ENCODE data around the gene KIF5C. TPM values are rescaled to one million over a fixed set of nuclear protein-coding genes. Genes with fewer than 3 reads are reported as not detected.

Gene KIF5C
- total RNA-seq, 4 donors from 2014 or later: 1.2 to 7.4 (median 1.9) TPM

DNA sequence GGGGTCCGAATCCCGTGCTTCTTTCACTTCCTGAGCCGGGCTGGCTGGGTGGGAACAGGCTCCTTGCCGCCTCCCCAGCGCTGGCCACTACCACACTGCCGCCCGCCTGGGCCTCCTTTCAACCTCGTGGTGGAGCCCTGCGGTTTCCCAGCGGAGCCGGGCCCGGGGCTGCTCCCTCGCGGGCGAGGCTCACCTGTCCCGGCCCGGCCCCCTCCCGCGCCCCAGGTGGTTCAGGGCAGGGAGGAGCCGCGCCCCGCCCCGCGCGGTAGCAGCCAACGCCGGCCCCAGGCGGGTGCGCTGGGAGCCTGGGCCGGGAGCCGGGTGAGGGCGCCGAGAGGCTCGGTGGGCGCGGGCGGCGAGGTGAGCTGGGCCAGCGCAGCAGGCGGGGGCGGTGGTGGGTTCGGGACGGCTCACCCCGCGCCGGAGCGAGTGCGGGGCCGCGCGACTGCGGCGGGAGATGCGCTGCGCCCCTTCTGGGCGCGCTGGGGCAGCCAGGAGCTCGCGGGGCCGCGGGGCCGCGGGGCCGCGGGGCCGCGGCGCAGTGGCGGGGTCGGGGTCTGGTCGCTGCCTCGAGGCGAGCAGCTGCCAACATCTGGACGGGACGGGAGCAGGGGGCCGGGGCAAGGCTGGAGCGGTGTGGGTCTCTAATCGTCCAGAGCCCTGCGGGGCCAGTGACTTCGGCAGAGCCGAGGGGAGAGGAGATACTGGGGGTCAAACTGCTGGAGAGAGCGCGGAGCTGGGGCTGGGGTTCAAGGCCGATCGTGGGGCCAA is 163.6 kb downstream of the KIF5C start, which contains the start of gene LYPD6B:
TSS of gene LYPD6B (plus strand) at position 258 of the 771 bp plus-strand sequence. CDS start 92,250 bp downstream, outside the sequence.
- peaks cover 0 to 6% (median 0%) of the 10 kb centered on the region in 4 donors for H3K4me1 ChIP-seq
- H3K27ac ChIP-seq: no peak within 1 kb of the TSS
- no peaks in the 10 kb centered on the region for H3K36me3 ChIP-seq
- no peaks in the 10 kb centered on the region for H3K27me3 ChIP-seq
- TF ChIP-seq, protein P1, sequence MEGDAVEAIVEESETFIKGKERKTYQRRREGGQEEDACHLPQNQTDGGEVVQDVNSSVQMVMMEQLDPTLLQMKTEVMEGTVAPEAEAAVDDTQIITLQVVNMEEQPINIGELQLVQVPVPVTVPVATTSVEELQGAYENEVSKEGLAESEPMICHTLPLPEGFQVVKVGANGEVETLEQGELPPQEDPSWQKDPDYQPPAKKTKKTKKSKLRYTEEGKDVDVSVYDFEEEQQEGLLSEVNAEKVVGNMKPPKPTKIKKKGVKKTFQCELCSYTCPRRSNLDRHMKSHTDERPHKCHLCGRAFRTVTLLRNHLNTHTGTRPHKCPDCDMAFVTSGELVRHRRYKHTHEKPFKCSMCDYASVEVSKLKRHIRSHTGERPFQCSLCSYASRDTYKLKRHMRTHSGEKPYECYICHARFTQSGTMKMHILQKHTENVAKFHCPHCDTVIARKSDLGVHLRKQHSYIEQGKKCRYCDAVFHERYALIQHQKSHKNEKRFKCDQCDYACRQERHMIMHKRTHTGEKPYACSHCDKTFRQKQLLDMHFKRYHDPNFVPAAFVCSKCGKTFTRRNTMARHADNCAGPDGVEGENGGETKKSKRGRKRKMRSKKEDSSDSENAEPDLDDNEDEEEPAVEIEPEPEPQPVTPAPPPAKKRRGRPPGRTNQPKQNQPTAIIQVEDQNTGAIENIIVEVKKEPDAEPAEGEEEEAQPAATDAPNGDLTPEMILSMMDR (IDR thresholded peaks at IDR 0.05): peak in 2 of 6 experiments; percentile 9 to 18
- TF ChIP-seq POLR2A (IDR thresholded peaks at IDR 0.05): no peak
- DNase-seq: peak in 2 of 3 donors; percentile 74 to 75
- H3K4me3 ChIP-seq: peak within 1 kb of the TSS; percentile 22 to 61 (median 45)
- H3K9me3 ChIP-seq: no peaks in the 10 kb centered on the region

DNA sequence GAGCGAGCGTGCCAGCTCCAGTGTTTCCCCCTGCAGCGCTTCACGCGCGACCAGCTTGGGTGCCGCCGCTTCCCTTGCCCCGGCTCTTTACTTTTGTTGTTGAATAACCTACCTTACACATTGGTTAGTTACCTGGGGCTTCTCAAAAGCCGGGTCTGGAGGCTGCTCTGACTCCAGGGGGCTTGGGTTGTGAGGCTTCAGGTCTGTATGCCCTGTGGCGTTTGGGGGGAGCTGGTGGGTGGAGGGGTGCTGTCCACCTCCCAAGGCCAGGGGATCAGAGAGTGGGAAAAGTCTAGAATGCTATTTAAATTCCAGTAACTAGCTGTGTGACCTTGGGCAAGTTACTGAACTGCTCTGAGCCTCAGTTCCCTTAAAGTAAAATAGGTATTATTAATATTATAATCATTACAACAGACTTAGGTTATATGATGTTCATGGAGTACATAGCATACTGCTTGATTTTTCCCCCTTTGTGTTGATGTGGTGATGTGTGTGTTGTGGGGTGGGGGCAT is 164.2 kb downstream of the KIF5C start:
- H3K36me3 ChIP-seq: no peaks in the 10 kb centered on the region
- no peaks in the 10 kb centered on the region for H3K9me3 ChIP-seq
- H3K4me3 ChIP-seq: peak overlapping the region; percentile 22 to 61 (median 45)
- TF ChIP-seq, protein P1 (IDR thresholded peaks at IDR 0.05): no peak
- TF ChIP-seq POLR2A (IDR thresholded peaks at IDR 0.05): no peak
- DNase-seq: no peak
- H3K4me1 ChIP-seq: peaks cover 0 to 6% (median 0%) of the 10 kb centered on the region in 4 donors
- no peak overlapping the region for H3K27ac ChIP-seq
- H3K27me3 ChIP-seq: no peaks in the 10 kb centered on the region

DNA sequence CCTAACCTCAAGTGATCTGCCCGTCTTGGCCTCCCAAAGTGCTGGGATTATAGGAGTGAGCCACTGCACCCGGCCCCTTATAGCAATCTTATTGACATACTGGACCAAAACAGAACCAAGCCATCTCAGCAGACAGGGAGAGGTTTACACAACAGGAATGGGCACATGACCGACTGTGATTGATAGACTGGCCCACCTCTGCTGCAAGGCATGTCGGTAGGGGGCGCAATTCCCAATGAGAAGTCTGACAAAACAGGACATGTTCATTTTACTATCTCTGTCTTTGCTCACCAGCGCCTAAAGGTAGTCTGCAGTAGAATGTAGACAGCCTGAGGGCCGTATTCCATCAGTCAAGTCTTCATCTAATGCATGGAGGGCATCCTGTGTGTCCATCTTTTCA is 165.4 kb downstream of the KIF5C start:
- Histone ChIP-seq H3K27ac (no peak overlapping the region), H3K9me3 (no peaks in the 10 kb centered on the region), H3K36me3 (no peaks in the 10 kb centered on the region), H3K4me3 (no peak overlapping the region), H3K27me3 (no peaks in the 10 kb centered on the region), H3K4me1 (peaks cover 0 to 6% (median 0%) of the 10 kb centered on the region in 4 donors)
- DNase-seq: peak in 1 of 3 donors; percentile 65
- TF ChIP-seq POLR2A (IDR thresholded peaks at IDR 0.05): no peak
- TF ChIP-seq, protein P1 (IDR thresholded peaks at IDR 0.05): peak in 3 of 6 experiments; percentile 38 to 44 (median 40)

DNA sequence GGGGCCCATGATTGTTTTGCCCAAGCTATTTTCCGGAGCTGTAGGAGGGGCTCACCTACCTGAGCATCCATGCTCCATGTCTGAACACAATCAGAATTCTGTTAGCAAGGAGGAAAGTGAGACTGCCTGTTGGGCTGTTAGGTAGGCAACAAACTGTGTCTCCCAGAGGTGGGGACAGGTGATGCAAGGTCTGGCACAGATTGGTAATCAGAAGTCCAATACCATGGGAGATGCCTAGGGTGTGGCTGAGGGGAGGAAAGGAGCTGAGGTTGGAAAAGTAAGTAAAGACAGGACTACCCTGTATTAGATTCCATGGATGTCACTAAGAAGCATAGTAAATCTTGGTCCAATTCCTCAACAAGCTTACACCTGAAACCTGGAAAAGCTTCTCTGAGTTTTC is 166.5 kb downstream of the KIF5C start:
- no peak for DNase-seq
- Histone ChIP-seq H3K27ac (no peak overlapping the region), H3K4me3 (no peak overlapping the region), H3K36me3 (no peaks in the 10 kb centered on the region), H3K9me3 (no peaks in the 10 kb centered on the region), H3K4me1 (peaks cover 0 to 6% (median 0%) of the 10 kb centered on the region in 4 donors), H3K27me3 (no peaks in the 10 kb centered on the region)
- TF ChIP-seq, protein P1 (IDR thresholded peaks at IDR 0.05): no peak
- TF ChIP-seq POLR2A (IDR thresholded peaks at IDR 0.05): no peak

DNA sequence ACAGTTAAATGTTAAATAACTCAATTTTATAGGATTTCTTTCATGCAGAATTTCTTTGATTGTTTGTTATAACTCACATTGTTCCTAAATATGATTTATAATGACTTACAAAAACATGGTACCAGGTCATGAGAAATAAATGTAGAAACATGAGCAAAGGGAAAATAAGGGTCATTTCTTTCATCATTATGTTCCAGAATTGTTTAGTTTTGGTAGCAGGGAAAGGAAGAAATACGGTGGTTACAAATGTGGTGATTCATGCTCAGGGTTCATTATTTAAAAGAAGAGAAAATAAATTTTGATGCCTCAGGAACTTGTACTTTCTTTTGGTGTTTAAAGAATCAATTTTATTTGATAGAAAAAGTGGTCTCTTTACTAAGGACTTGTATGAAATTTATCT is 167.9 kb downstream of the KIF5C start:
- Histone ChIP-seq H3K4me1 (peaks cover 0 to 6% (median 0%) of the 10 kb centered on the region in 4 donors), H3K4me3 (no peak overlapping the region), H3K27me3 (no peaks in the 10 kb centered on the region), H3K36me3 (no peaks in the 10 kb centered on the region), H3K27ac (no peak overlapping the region), H3K9me3 (no peaks in the 10 kb centered on the region)
- DNase-seq: no peak
- TF ChIP-seq POLR2A (IDR thresholded peaks at IDR 0.05): no peak
- TF ChIP-seq, protein P1 (IDR thresholded peaks at IDR 0.05): no peak

Measured in Peyer's patch (tissue), 4 donors.